Vagina (tissue), 2 donors: ENCODE data around the gene CACNA1H. TPM values are rescaled to one million over a fixed set of nuclear protein-coding genes. Genes with fewer than 3 reads are reported as not detected.

Experiments
- DNase-seq, 2 donors: peaks; one replicate each; pipeline ENCODE4 v3.0.0-alpha.2; 2017; ENCODE audit errors: extremely low spot score in 2 of 2
- H3K27ac ChIP-seq: fragments of 200-600 bp; sonication (generic); one replicate; pipeline ENCODE4 v1.5.1; 2019
- H3K27me3 ChIP-seq: fragments of 200-600 bp; sonication (generic); one replicate; pipeline ENCODE4 v1.5.1; 2019
- H3K36me3 ChIP-seq, 2 donors: fragments of 200-600 bp; sonication (generic); one replicate each; pipeline ENCODE4 v1.5.1; 2017 to 2019
- H3K4me1 ChIP-seq: fragments of 200-600 bp; sonication (generic); one replicate; pipeline ENCODE4 v1.5.1; 2019
- H3K4me3 ChIP-seq, 2 donors: fragments of 200-600 bp; sonication (generic); 1 replicate in 1 of 2; 2 replicates in 1 of 2; pipeline ENCODE4 v1.5.1; 2016 to 2019
- H3K9me3 ChIP-seq: fragments of 200-600 bp; sonication (generic); one replicate; pipeline ENCODE4 v1.5.1; 2019
- CTCF ChIP-seq, 3 experiments: fragments of 450-650 bp in 2 of 3; fragments of 200-600 bp in 1 of 3; sonication (generic) in 1 of 3; IDR thresholded peaks; one replicate each; pipeline ENCODE4 v1.5.1; 2017 to 2019; ENCODE audit warnings: antibody characterized with exemption in 3 of 3, mild to moderate bottlenecking in 2 of 3, moderate library complexity in 2 of 3
- POLR2A ChIP-seq, 2 donors: fragments of 450-650 bp; IDR thresholded peaks; one replicate each; pipeline ENCODE4 v1.6.1; 2017; ENCODE audit warnings: antibody characterized with exemption in 2 of 2, mild to moderate bottlenecking in 2 of 2, moderate library complexity in 2 of 2
- POLR2AphosphoS5 ChIP-seq, 2 donors: sonication (generic); formaldehyde crosslinking; IDR thresholded peaks; one replicate each; pipeline ENCODE4 v1.9.0; 2017; ENCODE audit warnings: antibody characterized with exemption in 2 of 2, mild to moderate bottlenecking in 2 of 2, low read depth in 1 of 2; ENCODE audit not compliant: insufficient read depth in 1 of 2
- intact Hi-C: fragments of 100-400 bp; cut with DNase I; formaldehyde crosslinking; loops from one replicate; pipeline ENCODE4 v1.15.1; 2023
- total RNA-seq: library from RNA; depleted of rRNA; stranded (reverse); fragments of >200 nt; gene quantifications from one replicate; pipeline ENCODE4 v1.2.3, GENCODE V29; 2016

CACNA1H gene
- total RNA-seq, 1 donor from 2014 or later = 10.8 TPM

GRCh38 chr16:1158456-1159324 is 5.8 kb downstream of the CACNA1H start:
- peak overlapping the region in 1 of 2 donors; percentile 34 for H3K4me3 ChIP-seq
- TF ChIP-seq CTCF (IDR thresholded peaks at IDR 0.05) (no peak), POLR2A (IDR thresholded peaks at IDR 0.05) (no peak), POLR2AphosphoS5 (IDR thresholded peaks at IDR 0.05; ENCODE audit: insufficient read depth in 1 of 2, low read depth in 1 of 2) (peak in 1 of 2 donors; percentile 36)
- peak overlapping the region; percentile 56 for H3K27ac ChIP-seq
- no peaks in the 10 kb centered on the region for H3K9me3 ChIP-seq
- peaks cover 11% of the 10 kb centered on the region for H3K27me3 ChIP-seq
- intact Hi-C loops = loop anchor here (10.0 kb wide), 1 partner anchor 886 kb away; the partner anchor contains the start of genes NTHL1 and TSC2
- no peaks in the 10 kb centered on the region for H3K36me3 ChIP-seq
- peaks cover 54% of the 10 kb centered on the region for H3K4me1 ChIP-seq
- DNase-seq = no peak

GRCh38 chr16:1159325-1159972 is 6.5 kb downstream of the CACNA1H start:
- H3K36me3 ChIP-seq = no peaks in the 10 kb centered on the region
- H3K4me3 ChIP-seq = peak overlapping the region in 1 of 2 donors; percentile 34
- H3K27ac ChIP-seq = peak overlapping the region; percentile 56
- H3K4me1 ChIP-seq = peaks cover 47% of the 10 kb centered on the region
- no peak for DNase-seq
- intact Hi-C loops = loop anchor here (10.0 kb wide), 1 partner anchor 885 kb away; the partner anchor contains the start of genes NTHL1 and TSC2
- peaks cover 8% of the 10 kb centered on the region for H3K27me3 ChIP-seq
- TF ChIP-seq POLR2A (IDR thresholded peaks at IDR 0.05) (no peak), CTCF (IDR thresholded peaks at IDR 0.05) (no peak), POLR2AphosphoS5 (IDR thresholded peaks at IDR 0.05; ENCODE audit: insufficient read depth in 1 of 2, low read depth in 1 of 2) (no peak)
- no peaks in the 10 kb centered on the region for H3K9me3 ChIP-seq

GRCh38 chr16:1159973-1160772 is 7.3 kb downstream of the CACNA1H start:
- intact Hi-C loops = loop anchor here (10.0 kb wide), 1 partner anchor 885 kb away; the partner anchor contains the start of genes NTHL1 and TSC2
- Histone ChIP-seq H3K9me3 (no peaks in the 10 kb centered on the region), H3K27ac (peak overlapping the region; percentile 7), H3K27me3 (peaks cover under 1% of the 10 kb centered on the region), H3K4me1 (peaks cover 43% of the 10 kb centered on the region), H3K36me3 (no peaks in the 10 kb centered on the region), H3K4me3 (peak overlapping the region in 1 of 2 donors; percentile 34)
- no peak for DNase-seq
- TF ChIP-seq POLR2AphosphoS5 (IDR thresholded peaks at IDR 0.05; ENCODE audit: insufficient read depth in 1 of 2, low read depth in 1 of 2) (peak in 1 of 2 donors; percentile 61), POLR2A (IDR thresholded peaks at IDR 0.05) (no peak)

GRCh38 chr16:1160773-1161348 is 8.0 kb downstream of the CACNA1H start:
- TF ChIP-seq POLR2AphosphoS5 (IDR thresholded peaks at IDR 0.05; ENCODE audit: insufficient read depth in 1 of 2, low read depth in 1 of 2) (no peak), POLR2A (IDR thresholded peaks at IDR 0.05) (no peak), CTCF (IDR thresholded peaks at IDR 0.05) (no peak)
- peaks cover 38% of the 10 kb centered on the region for H3K4me1 ChIP-seq
- intact Hi-C loops = no loop called here
- H3K27me3 ChIP-seq = no peaks in the 10 kb centered on the region
- no peaks in the 10 kb centered on the region for H3K9me3 ChIP-seq
- H3K27ac ChIP-seq = peak overlapping the region; percentile 7
- H3K36me3 ChIP-seq = no peaks in the 10 kb centered on the region
- DNase-seq = no peak
- peak overlapping the region in 1 of 2 donors; percentile 34 for H3K4me3 ChIP-seq
